H1 (cell line): ENCODE results near the gene DISC1.

Source experiments
- EGR1 ChIP-seq: IDR thresholded peaks from 2 replicates; pipeline ENCODE4 v1.6.1; 2011; ENCODE audit warnings: low read depth, low read length, borderline replicate concordance
- KDM4A ChIP-seq: IDR thresholded peaks from one replicate; pipeline ENCODE4 v1.7.1; 2012; ENCODE audit warnings: low read depth, mild to moderate bottlenecking, moderate library complexity, low read length, inconsistent platforms; ENCODE audit not compliant: severe bottlenecking
- MAFK ChIP-seq: IDR thresholded peaks from 2 replicates; pipeline ENCODE4 v1.6.1; 2012; ENCODE audit warnings: low read depth, mild to moderate bottlenecking, improper control_type of control experiment, low read length
- RNF2 ChIP-seq: fragments of 200-900, 300-1000 bp; sonication (generic); IDR thresholded peaks from 2 replicates; pipeline ENCODE4 v1.7.1; 2016; ENCODE audit warnings: borderline replicate concordance, low read depth, mild to moderate bottlenecking, antibody characterized with exemption, low read length; ENCODE audit not compliant: poor library complexity, severe bottlenecking; ENCODE audit errors: missing control alignments
- SIN3A ChIP-seq, 2 experiments: IDR thresholded peaks in 1 of 2; conservative IDR thresholded peaks in 1 of 2; 2 replicates each; pipeline ENCODE4 v1.6.1; 2011 to 2012; ENCODE audit warnings: low read length in 2 of 2, improper control_type of control experiment in 1 of 2, low read depth in 1 of 2, mild to moderate bottlenecking in 1 of 2

GRCh38 chr1:231826566-231826965, 200.0 kb downstream of the DISC1 start:
- TF ChIP-seq EGR1: no peak
- TF ChIP-seq SIN3A (conservative IDR thresholded peaks at IDR 0.05 in 1 of 2, IDR thresholded peaks at IDR 0.05 in 1 of 2; ENCODE audit: low read depth in 1 of 2, low read length in 2 of 2): no peak
- TF ChIP-seq RNF2: no peak
- no peak for TF ChIP-seq MAFK
- TF ChIP-seq KDM4A: no peak
